VCaP (cell line): ENCODE measurements around the gene KCNA1.
A peak's percentile ranks its signal among the peaks of the same experiment; 100 is the strongest.

Experiments used
- H3K27ac ChIP-seq: fragments of 450-650 bp; 2 replicates; pipeline ENCODE4 v1.5.1; 2017
- CTCF ChIP-seq: fragments of 450-650 bp; conservative IDR thresholded peaks from 2 replicates; pipeline ENCODE4 v1.5.1; 2017; ENCODE audit warnings: mild to moderate bottlenecking, moderate library complexity

The KCNA1 gene

DNA sequence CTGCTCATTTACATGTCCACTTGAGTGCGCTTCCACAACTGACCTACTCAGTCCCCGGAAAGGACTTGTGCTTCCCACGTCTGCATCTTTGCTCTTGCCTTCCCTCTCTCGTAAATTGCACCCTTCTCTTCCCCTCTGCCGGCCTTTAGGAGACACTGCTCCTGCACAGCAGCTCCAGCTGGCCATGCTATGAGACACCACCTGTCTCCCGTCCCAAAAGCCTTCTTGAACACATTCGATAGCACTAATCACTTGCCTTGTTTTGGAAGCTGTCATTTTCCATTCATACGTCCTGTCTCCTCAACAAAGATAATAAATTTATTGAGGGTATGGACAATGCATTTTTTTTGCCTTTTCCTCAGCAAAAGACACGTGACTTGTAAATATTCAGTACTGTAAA lies 15.7 kb upstream of the KCNA1 start:
- H3K27ac ChIP-seq: no peak overlapping the region
- no peak for TF ChIP-seq CTCF

DNA sequence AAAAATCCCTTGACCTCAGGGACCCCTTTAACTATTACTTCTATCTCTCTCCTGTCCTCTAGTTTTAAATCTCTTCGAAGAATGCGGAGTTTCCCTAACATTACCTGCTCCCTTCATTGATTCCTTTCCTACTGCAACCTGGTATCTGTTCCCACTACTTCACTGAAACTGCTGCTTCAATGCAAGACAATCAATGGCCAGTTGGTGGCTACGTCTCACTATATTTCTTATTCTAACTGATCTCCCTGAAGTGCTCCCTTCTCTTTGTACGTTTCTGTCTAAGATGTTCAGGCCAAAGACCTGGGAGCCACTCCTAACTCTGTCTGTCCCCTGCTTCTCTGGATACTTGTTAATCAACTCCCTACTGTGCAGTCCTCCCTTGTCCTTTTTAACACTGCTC lies 10.3 kb upstream of the KCNA1 start:
- no peak overlapping the region for H3K27ac ChIP-seq
- TF ChIP-seq CTCF: peak; percentile 66

DNA sequence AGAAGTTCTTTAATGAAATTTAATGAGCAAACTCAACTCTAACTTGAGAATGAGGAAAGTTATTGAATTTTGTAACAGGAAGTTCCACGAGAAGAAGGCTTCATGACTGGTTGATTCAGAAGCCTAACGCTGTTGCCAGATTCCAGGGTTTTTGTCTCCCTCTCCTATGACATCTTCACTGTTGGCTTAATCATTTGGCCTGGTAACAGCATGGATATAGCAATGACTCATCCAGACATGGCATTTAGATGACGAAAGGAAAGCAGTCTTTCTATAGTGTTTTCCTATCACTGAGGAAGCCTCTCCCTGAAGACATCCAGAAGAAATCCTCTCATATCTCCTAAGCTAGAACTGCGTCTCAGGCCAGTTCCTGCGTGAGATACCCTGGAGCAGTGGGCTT lies 9.4 kb upstream of the KCNA1 start:
- no peak for TF ChIP-seq CTCF
- no peak overlapping the region for H3K27ac ChIP-seq

- no peak for TF ChIP-seq CTCF
- H3K27ac ChIP-seq: no peak overlapping the region
Measured at GRCh38 chr12:4905316-4905715, 4.4 kb upstream of the KCNA1 start.

DNA sequence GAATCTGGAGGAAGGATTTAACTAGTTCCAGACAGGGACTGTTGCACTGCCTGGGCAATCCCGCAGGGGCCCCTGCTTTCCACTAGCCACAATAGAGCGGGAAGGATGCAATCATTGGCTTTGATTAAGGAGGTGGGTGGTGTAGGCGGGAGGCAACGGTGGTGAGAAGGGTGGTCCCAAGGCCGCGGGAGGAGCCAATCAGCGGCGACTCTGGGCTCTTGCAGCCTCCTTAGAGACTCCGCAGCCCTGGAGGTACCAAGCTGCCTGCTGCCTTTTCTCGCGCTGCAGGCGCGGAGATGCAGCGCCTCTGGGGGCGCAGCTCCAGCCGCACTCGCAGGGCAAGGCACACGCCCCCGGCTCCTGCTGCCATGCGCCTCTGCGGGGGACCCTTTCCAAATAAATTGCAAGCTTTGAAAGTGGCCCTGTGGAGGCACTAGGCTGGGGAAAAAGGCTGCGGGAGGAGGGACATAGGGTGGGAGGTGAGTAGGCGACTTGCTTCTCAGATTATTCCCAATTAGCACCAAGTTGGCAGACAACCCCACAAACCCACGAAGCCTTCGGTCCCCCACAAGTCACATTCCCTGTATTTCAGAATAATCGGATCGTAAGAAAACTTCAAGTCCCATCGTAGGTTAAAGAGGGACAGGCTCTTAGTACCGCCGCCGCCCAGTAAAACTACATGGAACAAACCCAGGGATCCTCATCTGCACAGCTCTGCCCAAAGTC lies 858 bp upstream of the KCNA1 start:
- no peak overlapping the region for H3K27ac ChIP-seq
- peak; percentile 66 for TF ChIP-seq CTCF

GRCh38 chr12:4909410-4909733 lies 333 bp upstream of the KCNA1 start:
- no peak for TF ChIP-seq CTCF
- H3K27ac ChIP-seq: no peak overlapping the region

- TF ChIP-seq CTCF: no peak
- H3K27ac ChIP-seq: no peak overlapping the region
Measured at GRCh38 chr12:4910502-4911315, 1.0 kb downstream of the KCNA1 start.
